ENCODE results near the gene NBAS. TPM values are rescaled to one million over a fixed set of nuclear protein-coding genes. Genes with fewer than 3 reads are reported as not detected.

The NBAS gene
- total and polyA plus RNA-seq, 9 of the 15 experiments (the other 6 are each of a cell fraction or from before 2014, with no cell fraction given) = 15.3 to 94.4 (median 69.9) TPM

DNA sequence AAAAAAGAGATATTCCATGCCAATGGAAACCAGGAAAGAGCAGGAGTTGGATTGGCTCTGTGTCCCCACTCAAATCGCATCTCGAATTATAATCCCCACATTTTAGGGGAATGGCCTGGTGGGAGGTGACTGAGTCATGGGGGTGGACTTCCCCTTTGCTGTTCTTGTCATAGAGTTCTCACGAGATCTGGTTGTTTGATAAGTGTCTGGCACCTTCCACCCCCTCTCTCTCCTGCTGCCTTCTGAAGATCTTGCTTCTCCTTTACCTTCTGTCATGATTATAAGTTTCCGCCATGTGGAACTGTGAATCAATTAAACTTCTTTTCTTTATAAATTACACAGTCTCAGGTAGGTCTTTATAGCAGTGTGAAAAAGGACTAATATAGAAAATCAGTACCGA lies 355.6 kb downstream of the NBAS start:
- peaks cover 27% of the 10 kb centered on the region; the same call in 1 of the 3 replicates for H3K36me3 ChIP-seq (ENCODE audit: control insufficient read depth, insufficient read depth, low read length)
- intact Hi-C loops (cut with micrococcal nuclease) = no loop called here

DNA sequence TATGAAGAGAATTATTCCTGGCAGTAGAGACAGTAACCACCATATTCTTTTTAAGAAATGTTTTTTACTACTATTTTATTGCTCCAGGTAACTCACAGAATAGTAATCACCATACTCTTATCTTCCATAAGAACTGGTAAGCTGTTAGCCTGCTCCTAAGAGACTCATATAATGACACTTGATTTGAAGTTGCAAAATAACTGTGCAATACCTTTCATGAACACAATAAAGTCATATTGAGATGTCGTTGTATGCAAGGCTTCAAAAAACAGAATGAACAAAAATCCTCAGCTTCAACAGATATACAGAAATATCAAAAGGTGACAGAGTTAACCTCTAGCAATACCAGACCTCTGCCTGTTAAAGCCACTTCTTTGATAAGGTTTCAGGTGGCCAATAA lies 360.1 kb downstream of the NBAS start:
- WGBS (ENCODE audit: insufficient coverage, low coverage, missing lambda C conversion rate) = 25% methylated on average over 1 of the region's 1 CpG
- H2AFZ ChIP-seq (ENCODE audit: low read depth, low read length) = no peak overlapping the region
- ChIA-PET POLR2A (interaction anchor here (1.4 kb wide), 1 partner anchor 9 kb away, joined by 6 read pairs; no protein-coding TSS in a partner anchor), CTCF (ENCODE audit: low intra/inter-chr PET ratio) (no interaction called here)
- H3K9ac ChIP-seq (ENCODE audit: insufficient read depth in 1 of 2, low read depth in 2 of 2, low read length in 2 of 2) = no peak overlapping the region
- ATAC-seq = peak; percentile 41
- no peak for DNase-seq (ENCODE audit: extremely low read depth in 1 of 4, low spot score in 3 of 4)
- no peaks in the 10 kb centered on the region for H3K9me1 ChIP-seq (ENCODE audit: control insufficient read depth, insufficient read depth, low read length)
- H3K27me3 ChIP-seq (ENCODE audit: control insufficient read depth in 2 of 2, insufficient read depth in 2 of 2, low read length in 2 of 2) = no peaks in the 10 kb centered on the region
- H4K20me1 ChIP-seq (replicated peaks; ENCODE audit: control insufficient read depth, insufficient read depth, low read length) = no peaks in the 10 kb centered on the region
- intact Hi-C loops (cut with micrococcal nuclease) (no loop called here), in situ Hi-C loops (cut with MboI) (no loop called here)
- peaks cover 2 to 12% of the 10 kb centered on the region in 2 experiments; a peak in 2 of 5 replicates for H3K4me1 ChIP-seq (replicated peaks in 1 of 2; ENCODE audit: control insufficient read depth in 2 of 2, insufficient read depth in 2 of 2, low read length in 2 of 2)
- no peaks in the 10 kb centered on the region for H3K79me2 ChIP-seq (ENCODE audit: control insufficient read depth, insufficient read depth, low read length)
- no peak for FAIRE-seq
- no TSS peak for BruUV-seq (replicated peaks)
- no peak overlapping the region for H3K27ac ChIP-seq (ENCODE audit: extremely low read depth, low read depth, low read length)
- peaks cover 20% of the 10 kb centered on the region; the same call in 2 of the 3 replicates for H3K36me3 ChIP-seq (ENCODE audit: control insufficient read depth, insufficient read depth, low read length)
- no peaks in the 10 kb centered on the region for H3K9me3 ChIP-seq (replicated peaks; ENCODE audit: control insufficient read depth, insufficient read depth, low read depth, low read length)
- H3K4me3 ChIP-seq = no peak overlapping the region
- H3K4me2 ChIP-seq (ENCODE audit: insufficient read depth, low read length) = no peak overlapping the region
- TF ChIP-seq RBM34 (IDR thresholded peaks at IDR 0.05; ENCODE audit: borderline replicate concordance, insufficient read depth, low read length) = no peak
- TF ChIP-seq, protein P1, sequence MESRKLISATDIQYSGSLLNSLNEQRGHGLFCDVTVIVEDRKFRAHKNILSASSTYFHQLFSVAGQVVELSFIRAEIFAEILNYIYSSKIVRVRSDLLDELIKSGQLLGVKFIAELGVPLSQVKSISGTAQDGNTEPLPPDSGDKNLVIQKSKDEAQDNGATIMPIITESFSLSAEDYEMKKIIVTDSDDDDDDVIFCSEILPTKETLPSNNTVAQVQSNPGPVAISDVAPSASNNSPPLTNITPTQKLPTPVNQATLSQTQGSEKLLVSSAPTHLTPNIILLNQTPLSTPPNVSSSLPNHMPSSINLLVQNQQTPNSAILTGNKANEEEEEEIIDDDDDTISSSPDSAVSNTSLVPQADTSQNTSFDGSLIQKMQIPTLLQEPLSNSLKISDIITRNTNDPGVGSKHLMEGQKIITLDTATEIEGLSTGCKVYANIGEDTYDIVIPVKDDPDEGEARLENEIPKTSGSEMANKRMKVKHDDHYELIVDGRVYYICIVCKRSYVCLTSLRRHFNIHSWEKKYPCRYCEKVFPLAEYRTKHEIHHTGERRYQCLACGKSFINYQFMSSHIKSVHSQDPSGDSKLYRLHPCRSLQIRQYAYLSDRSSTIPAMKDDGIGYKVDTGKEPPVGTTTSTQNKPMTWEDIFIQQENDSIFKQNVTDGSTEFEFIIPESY (CRISPR knock-in tag; IDR thresholded peaks at IDR 0.05) = no peak
- TF ChIP-seq HMG20B (CRISPR knock-in tag; IDR thresholded peaks at IDR 0.05) = no peak
- TF ChIP-seq, protein P2, sequence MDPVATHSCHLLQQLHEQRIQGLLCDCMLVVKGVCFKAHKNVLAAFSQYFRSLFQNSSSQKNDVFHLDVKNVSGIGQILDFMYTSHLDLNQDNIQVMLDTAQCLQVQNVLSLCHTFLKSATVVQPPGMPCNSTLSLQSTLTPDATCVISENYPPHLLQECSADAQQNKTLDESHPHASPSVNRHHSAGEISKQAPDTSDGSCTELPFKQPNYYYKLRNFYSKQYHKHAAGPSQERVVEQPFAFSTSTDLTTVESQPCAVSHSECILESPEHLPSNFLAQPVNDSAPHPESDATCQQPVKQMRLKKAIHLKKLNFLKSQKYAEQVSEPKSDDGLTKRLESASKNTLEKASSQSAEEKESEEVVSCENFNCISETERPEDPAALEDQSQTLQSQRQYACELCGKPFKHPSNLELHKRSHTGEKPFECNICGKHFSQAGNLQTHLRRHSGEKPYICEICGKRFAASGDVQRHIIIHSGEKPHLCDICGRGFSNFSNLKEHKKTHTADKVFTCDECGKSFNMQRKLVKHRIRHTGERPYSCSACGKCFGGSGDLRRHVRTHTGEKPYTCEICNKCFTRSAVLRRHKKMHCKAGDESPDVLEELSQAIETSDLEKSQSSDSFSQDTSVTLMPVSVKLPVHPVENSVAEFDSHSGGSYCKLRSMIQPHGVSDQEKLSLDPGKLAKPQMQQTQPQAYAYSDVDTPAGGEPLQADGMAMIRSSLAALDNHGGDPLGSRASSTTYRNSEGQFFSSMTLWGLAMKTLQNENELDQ (CRISPR knock-in tag; IDR thresholded peaks at IDR 0.05; ENCODE audit: borderline replicate concordance) = no peak
- TF ChIP-seq, protein P3, sequence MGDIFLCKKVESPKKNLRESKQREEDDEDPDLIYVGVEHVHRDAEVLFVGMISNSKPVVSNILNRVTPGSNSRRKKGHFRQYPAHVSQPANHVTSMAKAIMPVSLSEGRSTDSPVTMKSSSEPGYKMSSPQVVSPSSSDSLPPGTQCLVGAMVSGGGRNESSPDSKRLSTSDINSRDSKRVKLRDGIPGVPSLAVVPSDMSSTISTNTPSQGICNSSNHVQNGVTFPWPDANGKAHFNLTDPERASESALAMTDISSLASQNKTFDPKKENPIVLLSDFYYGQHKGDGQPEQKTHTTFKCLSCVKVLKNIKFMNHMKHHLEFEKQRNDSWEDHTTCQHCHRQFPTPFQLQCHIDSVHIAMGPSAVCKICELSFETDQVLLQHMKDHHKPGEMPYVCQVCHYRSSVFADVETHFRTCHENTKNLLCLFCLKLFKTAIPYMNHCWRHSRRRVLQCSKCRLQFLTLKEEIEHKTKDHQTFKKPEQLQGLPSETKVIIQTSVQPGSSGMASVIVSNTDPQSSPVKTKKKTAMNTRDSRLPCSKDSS (IDR thresholded peaks at IDR 0.05; ENCODE audit: low read depth, partially characterized antibody) = no peak

More for the DNA sequence above, 355.6 kb downstream of the NBAS start:
- no peak overlapping the region for H3K4me3 ChIP-seq
- no peaks in the 10 kb centered on the region for H3K27me3 ChIP-seq (ENCODE audit: control insufficient read depth in 2 of 2, insufficient read depth in 2 of 2, low read length in 2 of 2)
- peaks cover 1 to 11% of the 10 kb centered on the region in 2 experiments; a peak in 3 of 5 replicates for H3K4me1 ChIP-seq (replicated peaks in 1 of 2; ENCODE audit: control insufficient read depth in 2 of 2, insufficient read depth in 2 of 2, low read length in 2 of 2)
- ChIA-PET POLR2A (no interaction called here), CTCF (ENCODE audit: low intra/inter-chr PET ratio) (no interaction called here)
- DNase-seq (ENCODE audit: extremely low read depth in 1 of 4, low spot score in 3 of 4) (peak in 1 of 4 experiments; percentile 30), ATAC-seq (peak; percentile 19; the same call in 2 of the 3 replicates), FAIRE-seq (no peak)
- no peak overlapping the region for H3K9ac ChIP-seq (ENCODE audit: insufficient read depth in 1 of 2, low read depth in 2 of 2, low read length in 2 of 2)
- H2AFZ ChIP-seq (ENCODE audit: low read depth, low read length) = no peak overlapping the region
- 55% methylated on average over 5 of the region's 5 CpGs for WGBS (ENCODE audit: insufficient coverage, low coverage, missing lambda C conversion rate)
- no peaks in the 10 kb centered on the region for H3K79me2 ChIP-seq (ENCODE audit: control insufficient read depth, insufficient read depth, low read length)
- no peaks in the 10 kb centered on the region for H3K9me3 ChIP-seq (replicated peaks; ENCODE audit: control insufficient read depth, insufficient read depth, low read depth, low read length)
- in situ Hi-C loops (cut with MboI) = no loop called here
- H3K27ac ChIP-seq (ENCODE audit: extremely low read depth, low read depth, low read length) = no peak overlapping the region
- no TSS peak for BruUV-seq (replicated peaks)
- no peak overlapping the region for H3K4me2 ChIP-seq (ENCODE audit: insufficient read depth, low read length)
- H3K9me1 ChIP-seq (ENCODE audit: control insufficient read depth, insufficient read depth, low read length) = no peaks in the 10 kb centered on the region
- TF ChIP-seq HMG20B (CRISPR knock-in tag; IDR thresholded peaks at IDR 0.05) (no peak), SPI1 (IDR thresholded peaks at IDR 0.05; ENCODE audit: borderline replicate concordance, low read depth, low read length) (peak; percentile 74), ZNF12 (CRISPR knock-in tag; IDR thresholded peaks at IDR 0.05) (no peak), EGR1 (conservative IDR thresholded peaks at IDR 0.05) (peak; percentile 26; the same call in 1 of the 2 replicates), NUFIP1 (IDR thresholded peaks at IDR 0.05; ENCODE audit: partially characterized antibody) (no peak), MCM3 (IDR thresholded peaks at IDR 0.05) (no peak), SMARCA5 (IDR thresholded peaks at IDR 0.05) (no peak), CREM (IDR thresholded peaks at IDR 0.05; ENCODE audit: low read depth) (peak; percentile 7; the same call in 1 of the 2 replicates), ZFP30 (CRISPR knock-in tag; IDR thresholded peaks at IDR 0.05; ENCODE audit: borderline replicate concordance) (no peak), TAF7 (tag; IDR thresholded peaks at IDR 0.05) (no peak), RBM34 (IDR thresholded peaks at IDR 0.05; ENCODE audit: borderline replicate concordance, insufficient read depth, low read length) (no peak), FOXJ2 (tag; IDR thresholded peaks at IDR 0.05) (no peak), SRSF9 (IDR thresholded peaks at IDR 0.05; ENCODE audit: borderline replicate concordance, low read depth, low read length) (no peak)
- H4K20me1 ChIP-seq (replicated peaks; ENCODE audit: control insufficient read depth, insufficient read depth, low read length) = no peaks in the 10 kb centered on the region

All from K562 (cell line).